HG03457 (cell line): ENCODE data around the gene TAS1R1.
"Not testable (repeated sequence)": the region's sequence is repeated elsewhere in the genome, so short reads cannot be mapped to it uniquely, and the experiment has no call there.

Experiments used
- ATAC-seq: cut with Tn5 transposase; IDR thresholded peaks from one replicate; pipeline ENCODE4 v1.9.1; 2021; ENCODE audit warnings: moderate number of reproducible peaks; ENCODE audit not compliant: unreplicated experiment

Gene TAS1R1

GRCh38 chr1:6587261-6588005, 32.3 kb downstream of the TAS1R1 start:
- no peak for ATAC-seq

GRCh38 chr1:6588128-6588892, 33.2 kb downstream of the TAS1R1 start:
- ATAC-seq = no peak

GRCh38 chr1:6588893-6589520, 33.9 kb downstream of the TAS1R1 start:
- no peak for ATAC-seq

GRCh38 chr1:6590046-6590445, 34.9 kb downstream of the TAS1R1 start:
- no peak for ATAC-seq

GRCh38 chr1:6591222-6591621, 36.1 kb downstream of the TAS1R1 start:
- ATAC-seq = no peak

DNA sequence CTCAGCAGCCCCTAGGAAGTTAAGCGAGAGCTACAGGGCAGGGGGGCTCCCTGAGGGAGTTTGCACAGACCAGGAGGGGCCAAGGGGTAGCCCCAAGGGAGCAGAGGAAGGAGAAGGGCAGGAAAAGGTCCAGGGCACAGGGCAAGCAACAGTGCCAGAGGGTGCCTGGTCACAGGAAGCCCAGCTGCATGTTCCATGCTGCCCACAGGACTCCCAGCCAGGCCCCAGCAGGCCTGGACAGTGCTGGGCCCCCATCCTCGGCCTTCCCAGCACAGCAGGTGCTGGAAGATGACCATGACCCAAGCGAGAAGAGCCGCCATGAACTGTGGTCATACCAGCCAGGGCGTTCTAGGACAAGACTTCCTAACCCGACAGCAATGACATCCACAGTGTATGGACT, 36.5 kb downstream of the TAS1R1 start:
- ATAC-seq = no peak

DNA sequence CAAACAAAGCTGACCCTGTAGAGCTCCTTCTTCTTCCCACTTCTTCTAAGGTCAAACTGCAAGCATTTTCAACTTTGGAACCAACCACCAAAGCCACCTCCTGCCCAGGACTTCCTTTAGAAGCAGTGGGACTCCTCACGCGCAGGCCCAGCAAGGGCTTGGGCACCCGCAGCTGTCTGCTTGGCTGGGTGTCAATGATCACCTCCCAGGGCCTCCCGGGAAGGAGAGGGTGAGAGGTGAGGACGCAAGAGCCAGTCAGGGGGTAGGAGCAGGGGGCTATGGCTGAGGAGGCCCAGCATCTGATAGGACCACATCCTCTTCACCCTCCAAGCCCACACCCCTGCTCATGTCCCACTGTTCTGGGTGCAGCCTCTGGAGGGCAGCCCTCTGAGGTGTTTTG, 37.3 kb downstream of the TAS1R1 start:
- no peak for ATAC-seq

DNA sequence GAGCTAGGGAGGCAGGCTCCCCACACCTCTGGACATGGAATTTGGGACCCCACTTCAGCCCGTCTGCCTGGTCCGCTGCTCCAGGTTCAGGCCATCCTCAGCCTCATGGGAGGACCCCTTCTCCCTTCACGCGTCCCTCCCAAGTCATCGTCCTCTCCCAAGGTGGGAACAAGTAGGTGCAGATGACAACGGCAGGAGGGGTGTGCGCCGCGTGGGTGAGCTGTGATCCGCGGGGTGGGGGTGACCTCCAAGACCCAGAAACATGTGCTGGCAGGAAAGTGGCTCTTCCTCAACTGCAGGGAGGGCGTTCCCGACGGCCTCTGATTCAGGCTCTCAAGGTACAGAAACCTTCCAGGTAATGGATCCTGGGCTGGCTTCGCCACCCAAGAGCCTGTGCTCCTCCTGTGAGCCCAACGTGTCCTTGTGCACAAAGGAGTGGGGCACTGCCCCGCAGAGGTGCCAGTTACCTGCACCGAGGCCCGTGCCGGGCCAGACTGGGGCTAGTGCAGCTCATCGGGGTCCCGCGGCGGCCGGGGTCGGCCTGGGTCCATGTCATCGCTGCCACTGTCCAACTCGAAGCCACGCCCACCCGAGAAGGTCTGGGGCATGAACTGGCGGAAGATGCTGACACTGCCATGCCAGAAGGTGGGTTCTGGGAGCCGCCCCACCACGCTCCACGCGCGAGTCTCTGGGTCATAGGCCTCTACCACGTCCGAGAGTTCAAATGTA, 37.9 kb downstream of the TAS1R1 start:
- no peak for ATAC-seq

- ATAC-seq = no peak
These were observed 38.7 kb downstream of the TAS1R1 start for GRCh38 chr1:6593810-6594209.

- no peak for ATAC-seq
These were observed 40.1 kb downstream of the TAS1R1 start for GRCh38 chr1:6594977-6595740.

GRCh38 chr1:6596351-6596750, 41.2 kb downstream of the TAS1R1 start:
- no peak for ATAC-seq

DNA sequence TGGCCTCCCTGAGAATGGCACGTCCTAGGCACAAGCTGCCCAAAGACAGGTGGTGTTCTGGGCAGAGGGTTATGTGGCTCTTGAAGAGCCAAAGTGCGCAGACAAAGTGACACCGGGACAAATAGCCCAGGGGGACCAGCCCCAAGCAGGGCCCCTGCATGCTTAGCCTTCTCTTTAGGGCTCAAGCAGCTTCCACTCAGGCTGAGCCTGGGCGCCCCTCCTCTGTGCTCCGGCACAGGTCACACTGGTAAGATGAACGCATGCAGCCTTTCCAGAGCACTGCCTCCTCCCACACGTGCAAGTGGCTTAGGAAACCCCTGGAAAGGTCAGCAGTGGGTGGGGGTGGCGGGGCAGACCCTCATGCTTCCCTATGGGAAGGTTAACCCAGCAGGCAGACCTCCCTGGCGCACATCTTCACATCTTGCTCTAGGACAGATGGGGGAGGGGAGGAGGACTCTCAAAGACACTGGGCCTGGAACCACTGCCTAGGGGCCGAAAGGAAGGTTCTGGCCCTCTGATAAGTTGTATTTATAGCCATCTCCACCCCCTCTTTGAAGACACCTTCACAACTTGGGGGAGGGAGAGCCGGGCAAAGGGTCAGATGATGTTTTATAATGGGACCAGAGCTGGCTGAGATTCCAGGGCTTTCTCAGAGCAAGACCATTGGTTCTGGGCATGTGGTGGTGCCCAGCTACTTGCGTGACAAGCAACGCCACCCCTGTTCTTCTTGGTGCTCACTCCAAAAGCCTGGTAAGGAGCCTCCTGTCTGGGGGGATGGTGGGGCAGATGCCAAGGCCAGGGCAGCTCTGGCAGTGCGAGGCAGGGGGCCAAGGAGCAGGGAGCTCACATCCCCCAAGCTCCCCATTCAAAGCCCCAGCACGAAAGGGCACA, 42.0 kb downstream of the TAS1R1 start:
- no peak for ATAC-seq

- no peak for ATAC-seq
These were observed 42.6 kb downstream of the TAS1R1 start for GRCh38 chr1:6597777-6598131.

DNA sequence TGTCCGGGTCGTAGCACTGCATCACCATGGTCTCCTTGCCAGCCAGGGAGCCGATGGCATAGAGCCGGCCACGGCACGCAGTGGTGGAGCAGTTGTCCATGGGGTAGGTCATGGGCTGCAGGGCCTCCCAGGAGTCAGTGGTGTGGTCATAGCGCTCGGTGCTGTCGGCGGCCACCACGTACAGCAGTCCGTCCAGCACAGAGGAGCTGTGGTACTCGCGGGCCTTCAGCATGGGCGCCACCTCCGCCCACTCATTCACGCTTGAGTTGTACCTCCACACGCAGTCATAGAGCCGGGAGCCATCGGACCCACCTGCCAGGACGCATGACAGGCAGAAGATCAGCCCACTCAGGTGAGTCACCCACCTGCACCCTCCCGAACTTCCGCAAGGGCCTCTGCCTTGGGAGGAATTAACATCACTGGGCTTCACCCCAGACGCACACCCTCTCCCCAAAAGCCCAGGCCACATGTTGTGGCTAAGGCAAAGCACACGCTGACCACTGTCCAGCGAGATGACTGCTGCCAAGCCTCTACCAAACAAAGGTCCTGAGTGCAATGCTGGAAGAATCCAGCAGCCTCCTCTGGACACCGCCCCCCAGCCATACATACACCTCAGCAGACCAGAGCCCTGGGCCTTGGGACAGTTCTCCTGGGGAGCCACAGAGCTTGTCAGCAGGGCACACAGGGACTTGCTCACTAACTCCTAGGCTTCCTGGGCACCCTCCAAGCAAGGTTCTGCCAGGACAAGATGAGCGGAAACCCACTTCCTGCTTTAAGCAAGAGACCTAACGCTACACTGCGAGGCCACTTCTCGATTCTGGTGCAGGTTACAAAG, 44.3 kb downstream of the TAS1R1 start:
- ATAC-seq = no peak

GRCh38 chr1:6599991-6600390, 44.9 kb downstream of the TAS1R1 start:
- not testable (repeated sequence) for ATAC-seq

DNA sequence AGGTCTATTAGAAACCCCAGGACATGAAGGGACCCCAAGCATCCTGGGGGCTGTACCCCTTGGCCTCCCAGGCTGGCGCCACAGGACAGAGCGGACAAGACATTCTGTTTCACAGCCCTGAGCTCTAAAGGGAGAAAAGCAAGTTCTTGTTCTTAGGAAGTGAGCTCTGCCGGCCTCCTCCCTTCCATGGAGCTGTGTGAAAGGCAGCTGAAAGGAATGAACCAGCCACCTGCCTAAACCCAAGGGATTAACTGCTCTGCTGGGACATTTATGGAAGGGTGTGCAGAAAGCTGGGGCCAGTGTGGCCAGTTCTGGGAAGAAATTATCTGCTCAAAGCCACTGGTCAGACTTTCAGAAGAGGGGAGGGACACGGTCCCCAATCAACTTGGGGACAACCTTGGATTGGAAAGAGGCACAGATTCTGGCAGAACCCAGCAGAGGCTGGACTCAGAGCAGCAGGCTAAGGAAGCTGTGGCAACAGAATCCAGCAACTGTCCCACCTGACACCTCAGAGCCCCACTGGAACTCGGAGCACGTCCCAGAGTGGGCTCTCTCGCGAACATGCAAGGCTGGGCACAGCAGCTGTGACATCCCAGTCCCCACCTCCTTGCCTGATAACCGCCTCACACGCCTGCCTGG, 45.4 kb downstream of the TAS1R1 start:
- no peak for ATAC-seq

DNA sequence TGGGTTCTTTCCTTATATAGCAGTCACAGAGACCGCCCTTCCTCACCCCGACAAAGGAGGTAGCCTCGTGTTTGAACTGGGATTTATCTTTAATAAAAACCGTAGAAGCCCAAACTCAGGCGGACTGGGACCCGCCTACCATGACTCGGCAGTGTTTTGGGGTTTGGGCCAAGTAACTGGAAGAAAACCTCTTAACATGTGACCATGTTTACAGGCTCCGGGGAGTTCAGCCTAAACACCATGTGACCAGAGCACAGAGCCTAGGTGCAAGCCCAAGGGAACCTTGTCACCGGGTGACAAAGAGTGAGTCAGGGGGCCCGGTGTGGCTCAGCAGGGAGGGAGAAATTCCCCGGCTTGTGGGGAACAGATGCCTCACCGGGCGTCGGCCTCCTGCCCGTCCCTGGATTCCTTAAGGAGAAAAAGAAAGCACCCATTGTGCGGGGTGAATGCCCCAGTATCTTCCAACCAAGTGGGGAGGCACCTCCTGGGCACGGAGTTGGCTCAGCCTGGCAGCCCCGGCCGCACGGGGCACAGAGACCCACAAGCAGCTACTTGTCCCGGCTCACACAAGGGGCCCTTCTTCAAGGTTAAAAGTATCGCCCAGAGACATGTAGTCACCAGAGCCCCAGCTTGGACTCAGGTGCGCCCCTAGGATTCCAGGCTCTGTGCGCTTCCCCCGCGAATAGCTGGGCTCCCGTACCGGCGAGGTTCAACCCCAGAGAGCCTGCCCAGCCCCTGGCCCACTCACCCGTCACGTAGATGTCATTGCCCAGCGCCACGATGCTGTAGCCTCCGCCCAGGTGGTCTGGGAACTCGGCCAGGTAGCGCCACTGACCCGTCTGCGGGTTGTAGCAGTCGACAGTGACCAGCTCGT, 46.2 kb downstream of the TAS1R1 start:
- ATAC-seq = no peak
